ENCODE measurements around the gene SLC22A16.
"Not testable (repeated sequence)": the region's sequence is repeated elsewhere in the genome, so short reads cannot be mapped to it uniquely, and the experiment has no call there.

The SLC22A16 gene

GRCh38 chr6:110491644-110492317, 15.4 kb upstream of the SLC22A16 start:
- DNase-seq (ENCODE audit: insufficient read length, low spot score) = no peak
- FAIRE-seq = no peak
- no peak for TF ChIP-seq POLR2AphosphoS5 (IDR thresholded peaks at IDR 0.05; ENCODE audit: low read depth, low read length)
- no peak for TF ChIP-seq TAF1 (IDR thresholded peaks at IDR 0.05; ENCODE audit: low read depth, low read length)
- TF ChIP-seq POLR2A (IDR thresholded peaks at IDR 0.05; ENCODE audit: low read depth, low read length) = no peak
- no peak for TF ChIP-seq POU2F2 (IDR thresholded peaks at IDR 0.05; ENCODE audit: low read depth, low read length)
- no peak for TF ChIP-seq PAX5 (IDR thresholded peaks at IDR 0.05; ENCODE audit: insufficient read depth, low read length, severe bottlenecking)
- TF ChIP-seq SPI1 (IDR thresholded peaks at IDR 0.05; ENCODE audit: low read depth, low read length) = no peak

DNA sequence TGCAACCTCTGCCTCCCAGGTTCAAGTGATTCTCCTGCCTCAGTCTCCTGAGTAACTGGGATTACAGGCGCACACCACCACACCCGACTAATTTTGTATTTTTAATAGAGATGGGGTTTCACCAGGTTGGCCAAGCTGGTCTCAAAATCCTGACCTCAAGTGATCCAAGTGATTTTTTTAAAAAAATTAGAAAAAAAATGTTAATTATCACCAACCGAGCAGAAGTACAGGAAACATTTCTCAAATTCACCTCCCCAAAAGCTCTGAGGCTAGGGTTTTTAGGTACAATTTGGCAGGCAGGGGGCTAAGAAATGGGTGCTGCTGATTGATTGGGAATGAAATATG, 14.9 kb upstream of the SLC22A16 start:
- TF ChIP-seq POLR2AphosphoS5 (IDR thresholded peaks at IDR 0.05; ENCODE audit: low read depth, low read length) (no peak), PAX5 (IDR thresholded peaks at IDR 0.05; ENCODE audit: insufficient read depth, low read length, severe bottlenecking) (no peak), POLR2A (IDR thresholded peaks at IDR 0.05; ENCODE audit: low read depth, low read length) (no peak), SPI1 (IDR thresholded peaks at IDR 0.05; ENCODE audit: low read depth, low read length) (no peak), TAF1 (IDR thresholded peaks at IDR 0.05; ENCODE audit: low read depth, low read length) (no peak), POU2F2 (IDR thresholded peaks at IDR 0.05; ENCODE audit: low read depth, low read length) (no peak)
- DNase-seq (ENCODE audit: insufficient read length, low spot score) (no peak), FAIRE-seq (no peak)

DNA sequence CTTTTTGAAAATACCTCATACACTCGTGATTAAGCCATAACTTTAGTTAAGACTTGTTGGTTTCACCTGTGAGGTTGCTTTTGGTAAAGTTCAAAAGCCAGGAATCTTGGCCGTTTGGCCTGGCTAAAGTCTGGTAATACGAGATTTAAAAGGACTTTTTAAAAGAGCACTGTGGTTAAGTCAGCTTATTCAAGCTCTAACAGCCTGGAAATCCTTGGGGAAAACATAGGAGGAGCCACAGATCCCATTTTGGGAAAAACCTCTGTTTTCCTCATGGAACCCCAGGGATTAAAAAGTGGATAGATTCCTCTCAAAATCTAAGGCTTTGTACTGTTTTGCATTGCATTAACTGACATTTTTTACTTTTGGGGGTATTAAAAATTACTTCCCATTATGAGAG, 13.7 kb upstream of the SLC22A16 start:
- DNase-seq (ENCODE audit: insufficient read length, low spot score) (no peak), FAIRE-seq (no peak)
- TF ChIP-seq POLR2AphosphoS5 (IDR thresholded peaks at IDR 0.05; ENCODE audit: low read depth, low read length) (no peak), POLR2A (IDR thresholded peaks at IDR 0.05; ENCODE audit: low read depth, low read length) (no peak), POU2F2 (IDR thresholded peaks at IDR 0.05; ENCODE audit: low read depth, low read length) (no peak), PAX5 (IDR thresholded peaks at IDR 0.05; ENCODE audit: insufficient read depth, low read length, severe bottlenecking) (no peak), TAF1 (IDR thresholded peaks at IDR 0.05; ENCODE audit: low read depth, low read length) (no peak), SPI1 (IDR thresholded peaks at IDR 0.05; ENCODE audit: low read depth, low read length) (no peak)

- TF ChIP-seq PAX5 (IDR thresholded peaks at IDR 0.05; ENCODE audit: insufficient read depth, low read length, severe bottlenecking) (no peak), POLR2AphosphoS5 (IDR thresholded peaks at IDR 0.05; ENCODE audit: low read depth, low read length) (no peak), POLR2A (IDR thresholded peaks at IDR 0.05; ENCODE audit: low read depth, low read length) (no peak), POU2F2 (IDR thresholded peaks at IDR 0.05; ENCODE audit: low read depth, low read length) (no peak), TAF1 (IDR thresholded peaks at IDR 0.05; ENCODE audit: low read depth, low read length) (no peak), SPI1 (IDR thresholded peaks at IDR 0.05; ENCODE audit: low read depth, low read length) (no peak)
- FAIRE-seq (no peak), DNase-seq (ENCODE audit: insufficient read length, low spot score) (no peak)
Observed at GRCh38 chr6:110488606-110489190, 12.3 kb upstream of the SLC22A16 start.

DNA sequence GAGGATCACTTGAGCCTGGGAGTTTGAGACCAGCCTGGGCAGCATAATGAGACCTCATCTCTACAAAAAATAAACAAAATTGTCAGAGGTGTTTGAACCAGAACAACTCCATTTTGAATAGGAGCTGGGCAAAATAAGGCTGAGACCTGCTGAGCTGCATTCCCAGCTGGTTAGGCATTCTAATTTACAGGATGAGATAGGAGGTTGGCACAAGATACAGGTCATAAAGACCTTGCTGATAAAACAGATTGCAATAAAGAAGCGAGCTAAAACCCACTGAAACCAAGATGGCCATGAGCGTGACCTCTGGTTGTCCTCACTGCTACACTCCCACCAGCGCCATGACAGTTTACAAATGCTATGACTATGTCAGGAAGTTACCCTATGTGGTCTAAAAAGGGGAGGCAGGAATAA, 11.6 kb upstream of the SLC22A16 start:
- FAIRE-seq; DNase-seq (ENCODE audit: insufficient read length, low spot score): not testable (repeated sequence)

DNA sequence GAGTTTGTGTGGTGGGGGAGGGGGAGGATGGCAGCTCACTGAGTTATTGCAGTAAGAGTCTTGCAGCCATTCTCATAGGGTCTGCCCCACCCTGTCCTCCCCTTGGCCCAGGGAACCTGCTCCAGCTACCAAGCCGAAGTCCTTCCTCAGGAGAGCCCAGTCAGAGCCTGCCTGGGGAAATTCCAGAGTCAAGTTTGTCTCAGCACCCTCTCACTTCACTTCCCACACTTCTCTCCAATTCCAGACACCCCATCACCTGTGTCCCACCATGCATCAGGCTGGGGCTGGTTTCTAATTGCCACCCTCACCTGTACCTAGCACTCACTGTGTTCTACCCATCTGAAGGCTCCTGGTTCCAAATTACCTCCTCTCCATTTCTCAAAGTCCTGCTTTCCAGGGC, 10.3 kb upstream of the SLC22A16 start:
- FAIRE-seq (no peak), DNase-seq (ENCODE audit: insufficient read length, low spot score) (no peak)
- no peak for TF ChIP-seq POLR2AphosphoS5 (IDR thresholded peaks at IDR 0.05; ENCODE audit: low read depth, low read length)
- TF ChIP-seq POLR2A (IDR thresholded peaks at IDR 0.05; ENCODE audit: low read depth, low read length) = no peak
- TF ChIP-seq SPI1 (IDR thresholded peaks at IDR 0.05; ENCODE audit: low read depth, low read length) = no peak
- TF ChIP-seq PAX5 (IDR thresholded peaks at IDR 0.05; ENCODE audit: insufficient read depth, low read length, severe bottlenecking) = no peak
- no peak for TF ChIP-seq POU2F2 (IDR thresholded peaks at IDR 0.05; ENCODE audit: low read depth, low read length)
- TF ChIP-seq TAF1 (IDR thresholded peaks at IDR 0.05; ENCODE audit: low read depth, low read length) = no peak

GRCh38 chr6:110485491-110485890, 9.1 kb upstream of the SLC22A16 start:
- DNase-seq (ENCODE audit: insufficient read length, low spot score) (no peak), FAIRE-seq (no peak)
- no peak for TF ChIP-seq POLR2A (IDR thresholded peaks at IDR 0.05; ENCODE audit: low read depth, low read length)
- TF ChIP-seq POLR2AphosphoS5 (IDR thresholded peaks at IDR 0.05; ENCODE audit: low read depth, low read length) = no peak
- no peak for TF ChIP-seq TAF1 (IDR thresholded peaks at IDR 0.05; ENCODE audit: low read depth, low read length)
- no peak for TF ChIP-seq POU2F2 (IDR thresholded peaks at IDR 0.05; ENCODE audit: low read depth, low read length)
- TF ChIP-seq PAX5 (IDR thresholded peaks at IDR 0.05; ENCODE audit: insufficient read depth, low read length, severe bottlenecking) = no peak
- TF ChIP-seq SPI1 (IDR thresholded peaks at IDR 0.05; ENCODE audit: low read depth, low read length) = no peak

- DNase-seq (ENCODE audit: insufficient read length, low spot score) (no peak), FAIRE-seq (no peak)
- TF ChIP-seq POU2F2 (IDR thresholded peaks at IDR 0.05; ENCODE audit: low read depth, low read length) (no peak), SPI1 (IDR thresholded peaks at IDR 0.05; ENCODE audit: low read depth, low read length) (no peak), TAF1 (IDR thresholded peaks at IDR 0.05; ENCODE audit: low read depth, low read length) (no peak), POLR2AphosphoS5 (IDR thresholded peaks at IDR 0.05; ENCODE audit: low read depth, low read length) (no peak), PAX5 (IDR thresholded peaks at IDR 0.05; ENCODE audit: insufficient read depth, low read length, severe bottlenecking) (no peak)
Observed at GRCh38 chr6:110484321-110484720, 7.9 kb upstream of the SLC22A16 start.

DNA sequence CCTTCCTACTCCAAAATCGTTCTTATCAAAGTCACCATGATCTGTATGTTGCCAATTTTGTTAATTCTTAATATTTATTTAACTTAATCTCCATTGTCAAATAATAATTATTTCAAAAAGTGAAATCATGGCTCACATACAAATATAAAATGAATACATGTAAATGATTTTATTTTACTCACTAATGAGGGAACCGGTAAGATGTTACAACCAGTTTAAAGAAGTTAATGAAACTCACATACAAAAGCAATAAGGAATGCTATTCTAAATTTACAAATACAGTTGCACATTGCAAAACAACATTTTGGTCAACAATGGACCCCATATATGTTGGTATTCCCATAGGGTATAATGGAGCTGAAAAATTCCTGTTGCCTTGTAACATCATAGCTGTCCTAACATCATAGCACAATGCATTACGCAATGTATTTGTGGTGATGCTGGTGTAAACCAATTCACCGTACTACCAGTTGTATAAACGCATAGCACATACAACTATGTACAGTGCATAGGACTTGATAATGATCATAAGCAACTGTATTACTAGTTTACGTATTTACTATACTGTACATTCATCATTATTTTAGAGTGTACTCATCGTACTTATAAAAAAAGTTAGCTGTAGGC, 6.5 kb upstream of the SLC22A16 start:
- no peak for DNase-seq (ENCODE audit: insufficient read length, low spot score)
- no peak for FAIRE-seq
- TF ChIP-seq POLR2A (IDR thresholded peaks at IDR 0.05; ENCODE audit: low read depth, low read length) = no peak
- no peak for TF ChIP-seq POLR2AphosphoS5 (IDR thresholded peaks at IDR 0.05; ENCODE audit: low read depth, low read length)
- TF ChIP-seq PAX5 (IDR thresholded peaks at IDR 0.05; ENCODE audit: insufficient read depth, low read length, severe bottlenecking) = no peak
- no peak for TF ChIP-seq SPI1 (IDR thresholded peaks at IDR 0.05; ENCODE audit: low read depth, low read length)
- no peak for TF ChIP-seq POU2F2 (IDR thresholded peaks at IDR 0.05; ENCODE audit: low read depth, low read length)
- no peak for TF ChIP-seq TAF1 (IDR thresholded peaks at IDR 0.05; ENCODE audit: low read depth, low read length)

All from GM12891 (cell line).